ENCODE measurements around the gene XRCC3.

DNA sequence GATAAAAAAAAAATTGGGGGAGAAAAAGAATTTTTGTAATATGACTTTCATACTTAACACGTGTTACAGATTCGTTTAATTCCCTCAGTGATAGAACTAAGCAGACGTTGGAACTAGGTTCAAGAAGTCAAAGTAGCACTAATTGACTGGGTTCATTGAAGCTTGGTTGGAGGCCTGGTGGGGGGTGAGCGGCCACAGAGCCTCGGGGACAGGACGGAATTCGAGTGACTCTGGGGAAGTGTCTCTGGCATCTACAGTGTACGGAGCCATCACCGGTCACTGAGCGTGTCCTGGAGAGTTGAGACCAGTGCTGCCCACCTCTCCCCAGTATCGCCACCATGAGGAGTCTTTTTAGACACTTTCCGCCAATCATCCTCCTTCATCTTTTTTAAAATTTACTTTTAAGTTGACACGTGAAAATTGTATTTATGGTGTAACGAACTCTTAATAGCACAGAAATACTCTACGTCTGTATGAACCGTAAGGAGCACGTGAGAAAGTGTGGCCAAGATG is 1.7 kb upstream of the XRCC3 start:
- TF ChIP-seq NFYB (IDR thresholded peaks at IDR 0.05; ENCODE audit: insufficient read depth, low read depth, low read length), result no peak
- TF ChIP-seq NFIC (IDR thresholded peaks at IDR 0.05; ENCODE audit: low read depth, low read length), result no peak
- TF ChIP-seq EZH2 (IDR thresholded peaks at IDR 0.05; ENCODE audit: borderline replicate concordance, control insufficient read depth, low read depth, low read length), result no peak
- TF ChIP-seq ATF2 (IDR thresholded peaks at IDR 0.05; ENCODE audit: low read length), result no peak
- no peak for TF ChIP-seq POLR2A (IDR thresholded peaks at IDR 0.05; ENCODE audit: low read depth, low read length)
- TF ChIP-seq CTCF (IDR thresholded peaks at IDR 0.05 in 2 of 3, conservative IDR thresholded peaks at IDR 0.05 in 1 of 3; ENCODE audit: control insufficient read depth in 2 of 3, extremely low read depth in 1 of 3, insufficient read depth in 1 of 3, low read depth in 3 of 3, low read length in 3 of 3), result no peak
- no peak for TF ChIP-seq RFX5 (IDR thresholded peaks at IDR 0.05; ENCODE audit: low read depth, low read length)
- TF ChIP-seq BCL11A (IDR thresholded peaks at IDR 0.05; ENCODE audit: low read depth, low read length), result no peak
- TF ChIP-seq CHD1 (IDR thresholded peaks at IDR 0.05; ENCODE audit: low read depth, low read length), result no peak
- TF ChIP-seq SUPT20H (IDR thresholded peaks at IDR 0.05; ENCODE audit: borderline replicate concordance, control insufficient read depth, low read depth, low read length), result no peak
- no peak for TF ChIP-seq TBL1XR1 (IDR thresholded peaks at IDR 0.05; ENCODE audit: low read depth, low read length)
- TF ChIP-seq REST (IDR thresholded peaks at IDR 0.05; ENCODE audit: low read depth, low read length), result no peak
- TF ChIP-seq FOS (IDR thresholded peaks at IDR 0.05; ENCODE audit: borderline replicate concordance, extremely low read depth, insufficient read length), result no peak
- no peak for TF ChIP-seq RCOR1 (conservative IDR thresholded peaks at IDR 0.05; ENCODE audit: low read depth, low read length)
